ENCODE results near the gene FBXW7. TPM values are rescaled to one million over a fixed set of nuclear protein-coding genes. Genes with fewer than 3 reads are reported as not detected.
"Not testable (repeated sequence)": the region's sequence is repeated elsewhere in the genome, so short reads cannot be mapped to it uniquely, and the experiment has no call there.

Gene FBXW7
- total RNA-seq, 4 donors from 2014 or later: 76.4 to 199 (median 103) TPM

- intact Hi-C loops (cut with DNase I; ENCODE audit: low total_unique reads): no loop called here
- TF ChIP-seq POLR2A (IDR thresholded peaks at IDR 0.05) (no peak), CTCF (IDR thresholded peaks at IDR 0.05) (no peak)
- H3K4me3 ChIP-seq (ENCODE audit: low read depth, poor library complexity, severe bottlenecking): no peak overlapping the region
- WGBS, 2 donors: 39 to 58% methylated on average over 1 of the region's 1 CpG
- no peak for DNase-seq (ENCODE audit: low spot score in 2 of 2)
Observed at GRCh38 chr4:152558396-152558795, 22.5 kb upstream of the FBXW7 start.

GRCh38 chr4:152556834-152557233 is 20.9 kb upstream of the FBXW7 start:
- no peak for DNase-seq (ENCODE audit: low spot score in 2 of 2)
- TF ChIP-seq CTCF (IDR thresholded peaks at IDR 0.05) (no peak), POLR2A (IDR thresholded peaks at IDR 0.05) (no peak)
- intact Hi-C loops (cut with DNase I; ENCODE audit: low total_unique reads): no loop called here
- 86 to 87% methylated on average over 3 of the region's 3 CpGs for WGBS, 2 donors
- H3K4me3 ChIP-seq (ENCODE audit: low read depth, poor library complexity, severe bottlenecking): no peak overlapping the region

- no peak for TF ChIP-seq CTCF (IDR thresholded peaks at IDR 0.05)
- TF ChIP-seq POLR2A (IDR thresholded peaks at IDR 0.05): no peak
- intact Hi-C loops (cut with DNase I; ENCODE audit: low total_unique reads): no loop called here
- DNase-seq (ENCODE audit: low spot score in 2 of 2): no peak
- 90 to 95% methylated on average over 5 of the region's 5 CpGs for WGBS, 2 donors
- no peak overlapping the region for H3K4me3 ChIP-seq (ENCODE audit: low read depth, poor library complexity, severe bottlenecking)
Observed at GRCh38 chr4:152556283-152556682, 20.4 kb upstream of the FBXW7 start.

- intact Hi-C loops (cut with DNase I; ENCODE audit: low total_unique reads): no loop called here
- TF ChIP-seq CTCF (IDR thresholded peaks at IDR 0.05) (no peak), POLR2A (IDR thresholded peaks at IDR 0.05) (no peak)
- DNase-seq (ENCODE audit: low spot score in 2 of 2): no peak
Observed at GRCh38 chr4:152554742-152555141, 18.9 kb upstream of the FBXW7 start.

GRCh38 chr4:152550687-152551086 is 14.8 kb upstream of the FBXW7 start:
- H3K4me3 ChIP-seq (ENCODE audit: low read depth, poor library complexity, severe bottlenecking); DNase-seq (ENCODE audit: low spot score in 2 of 2); intact Hi-C loops (cut with DNase I; ENCODE audit: low total_unique reads): not testable (repeated sequence)
- 94 to 95% methylated on average over 2 of the region's 2 CpGs for WGBS, 2 donors

More at GRCh38 chr4:152554742-152555141, 18.9 kb upstream of the FBXW7 start:
- WGBS, 2 donors: 90 to 91% methylated on average over 2 of the region's 2 CpGs
- H3K4me3 ChIP-seq (ENCODE audit: low read depth, poor library complexity, severe bottlenecking): no peak overlapping the region

GRCh38 chr4:152545088-152545487 is 9.2 kb upstream of the FBXW7 start:
- intact Hi-C loops (cut with DNase I; ENCODE audit: low total_unique reads): loop anchor here (10.0 kb wide), 1 partner anchor 1010 kb away; no protein-coding TSS in a partner anchor
- no peak for DNase-seq (ENCODE audit: low spot score in 2 of 2)
- H3K4me3 ChIP-seq (ENCODE audit: low read depth, poor library complexity, severe bottlenecking): no peak overlapping the region
- WGBS, 2 donors: 89 to 92% methylated on average over 2 of the region's 2 CpGs
- TF ChIP-seq CTCF (IDR thresholded peaks at IDR 0.05) (no peak), POLR2A (IDR thresholded peaks at IDR 0.05) (no peak)

- intact Hi-C loops (cut with DNase I; ENCODE audit: low total_unique reads): loop anchor here (10.0 kb wide), 1 partner anchor 1010 kb away; no protein-coding TSS in a partner anchor
- 94 to 97% methylated on average over 8 of the region's 8 CpGs for WGBS, 2 donors
- not testable (repeated sequence) for H3K4me3 ChIP-seq (ENCODE audit: low read depth, poor library complexity, severe bottlenecking); DNase-seq (ENCODE audit: low spot score in 2 of 2)
Observed at GRCh38 chr4:152544533-152544932, 8.6 kb upstream of the FBXW7 start.

All from lower leg skin (tissue), 4 donors.